Left lobe of liver (tissue), 2 donors: ENCODE measurements around the gene HEATR3. TPM values are rescaled to one million over a fixed set of nuclear protein-coding genes. Genes with fewer than 3 reads are reported as not detected.
A peak's percentile ranks its signal among the peaks of the same experiment; 100 is the strongest.

Experiments used
- ATAC-seq: fragments of 200-7000 bp; cut with Tn5 transposase; one replicate; pipeline ENCODE4 v1.9.1; 2020; ENCODE audit warnings: mild to moderate bottlenecking, moderate library complexity
- DNase-seq: peaks from one replicate; pipeline ENCODE4 v3.0.0-alpha.2; 2020; ENCODE audit warnings: low spot score
- total RNA-seq: library from RNA; stranded (reverse); gene quantifications from one replicate; pipeline ENCODE4 v1.2.1, GENCODE V29; 2021
- donor health status: DM: no; HTN: no; CAD: no; lungs with moderate emphysema.
- donor health status: DM: no; HTN: yes; CAD: no.

The HEATR3 gene
- total RNA-seq, 1 donor from 2014 or later = 11.9 TPM

DNA sequence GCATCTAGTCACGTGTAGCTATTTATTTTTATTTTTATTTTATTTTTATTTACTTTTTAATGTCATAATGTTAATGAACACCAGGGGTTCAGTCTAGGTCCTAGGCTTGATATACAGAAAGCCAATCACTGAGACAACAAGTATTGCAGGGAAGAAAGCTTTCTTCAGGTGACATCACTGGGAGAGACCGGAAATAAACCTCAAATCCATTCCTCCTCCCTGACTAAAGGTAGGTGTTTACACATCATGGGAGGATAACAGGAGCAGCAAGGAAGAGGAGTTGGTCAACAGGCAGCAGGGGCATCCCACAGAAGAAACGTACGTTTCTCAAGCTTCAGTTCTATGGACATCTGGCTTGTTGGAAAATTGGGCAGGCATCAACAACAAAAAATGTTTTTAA is 9.5 kb upstream of the HEATR3 start:
- DNase-seq = no peak
- ATAC-seq = no peak

DNA sequence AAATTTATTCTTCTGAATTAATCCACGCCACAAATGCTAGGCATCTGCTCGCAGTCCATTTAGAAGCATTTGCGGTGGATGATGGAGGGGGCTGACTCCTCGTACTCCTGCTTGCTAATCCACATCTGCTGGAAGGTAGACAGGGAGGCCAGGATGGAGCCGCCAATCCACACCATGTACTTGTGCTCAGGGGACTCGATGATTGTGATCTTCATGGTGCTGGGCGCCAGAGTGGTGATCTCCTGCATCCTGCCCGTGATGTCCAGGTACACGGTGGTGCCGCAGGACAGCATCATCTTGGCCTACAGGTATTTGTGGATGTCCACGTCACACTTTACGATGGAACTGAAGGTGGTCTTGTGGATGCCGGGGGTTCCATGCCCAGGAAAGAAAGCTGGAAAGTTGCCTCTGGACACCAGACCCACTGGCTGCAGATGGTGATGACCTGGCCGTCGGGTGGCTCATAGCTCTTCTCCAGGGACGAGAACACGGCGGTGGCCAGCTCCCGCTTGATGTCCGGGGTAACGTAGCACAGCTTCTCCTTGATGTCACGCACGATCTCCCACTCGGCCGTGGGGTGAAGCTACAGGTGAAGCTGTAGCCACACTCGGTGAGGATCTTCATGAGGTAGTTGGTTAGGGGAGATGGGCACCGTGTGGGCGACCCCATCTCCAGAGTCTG is 7.5 kb upstream of the HEATR3 start:
- no peak for DNase-seq
- ATAC-seq = no peak

DNA sequence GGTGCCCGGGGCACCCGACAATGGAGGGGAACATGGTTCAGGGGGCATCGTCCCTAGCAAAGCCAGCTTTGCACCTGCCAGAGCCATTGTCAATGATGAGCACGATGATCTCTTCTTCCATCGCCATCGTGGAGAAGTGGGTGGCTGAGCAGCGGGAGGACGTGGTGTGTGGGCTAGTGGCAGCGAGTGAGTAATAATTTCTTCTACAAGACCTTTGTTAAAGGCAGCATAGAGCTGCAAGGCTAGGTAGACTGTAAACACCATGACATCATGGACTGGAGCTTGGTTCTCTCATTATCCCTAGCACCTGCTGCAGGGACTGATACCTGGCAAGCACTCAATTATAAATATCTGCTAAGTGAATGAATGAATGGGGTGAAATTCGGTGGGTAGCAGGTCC is 6.7 kb upstream of the HEATR3 start:
- DNase-seq (no peak), ATAC-seq (no peak)

DNA sequence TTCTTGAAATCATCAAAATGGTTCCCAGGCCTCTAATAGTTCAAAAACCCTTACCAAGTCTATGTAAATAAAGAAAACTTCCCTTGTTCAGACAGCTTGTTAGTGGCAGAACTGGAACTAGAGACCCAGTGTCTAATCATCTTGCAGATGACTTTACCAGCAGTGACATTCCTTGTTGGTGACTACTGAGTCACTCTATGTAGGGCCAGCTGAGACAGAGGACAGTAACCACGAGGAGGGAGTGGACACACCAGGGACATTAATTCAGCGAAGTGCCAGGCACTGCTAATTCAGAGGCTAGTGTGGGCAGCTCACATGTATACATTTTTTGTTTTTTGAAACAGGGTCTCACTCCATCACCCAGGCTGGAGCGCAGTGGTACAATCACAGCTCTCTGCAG is 6.1 kb upstream of the HEATR3 start:
- DNase-seq (no peak), ATAC-seq (no peak)

DNA sequence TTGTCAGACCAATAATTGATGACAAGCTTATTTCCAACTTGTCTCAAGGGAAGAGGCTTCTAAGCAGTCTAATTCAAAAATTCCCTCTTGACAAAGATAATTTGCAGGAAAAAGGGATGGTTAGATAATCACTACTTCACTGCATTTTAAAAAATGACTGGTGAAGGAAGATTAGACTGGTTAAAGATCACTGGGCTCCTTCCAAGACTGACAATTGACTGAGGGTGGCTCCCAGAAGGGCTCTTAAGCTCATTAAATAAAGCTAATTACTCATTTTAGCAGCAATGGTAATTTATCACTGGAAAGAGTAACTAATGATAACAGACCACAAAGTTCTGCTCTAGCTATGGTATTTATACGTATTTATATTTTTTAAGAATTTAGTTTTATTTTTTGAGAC is 4.4 kb upstream of the HEATR3 start:
- DNase-seq (no peak), ATAC-seq (no peak)

DNA sequence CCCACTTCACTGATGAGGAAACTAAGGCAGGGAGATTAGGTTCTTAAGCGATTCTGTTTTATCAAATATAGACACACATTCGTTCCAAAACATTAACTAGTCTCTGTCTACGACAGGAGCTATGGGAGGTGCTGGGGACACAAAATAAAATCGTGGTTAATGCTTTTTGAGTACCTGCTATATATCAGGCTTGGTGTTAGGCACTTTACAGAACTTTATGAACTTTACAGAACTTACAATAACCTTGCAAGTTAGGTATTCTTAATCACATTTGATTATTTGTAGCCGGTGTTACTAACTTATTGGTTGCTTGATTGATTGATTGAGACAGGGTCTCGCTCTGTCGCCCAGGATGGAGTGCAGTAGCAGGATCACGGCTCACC is 538 bp upstream of the HEATR3 start:
- no peak for ATAC-seq

DNA sequence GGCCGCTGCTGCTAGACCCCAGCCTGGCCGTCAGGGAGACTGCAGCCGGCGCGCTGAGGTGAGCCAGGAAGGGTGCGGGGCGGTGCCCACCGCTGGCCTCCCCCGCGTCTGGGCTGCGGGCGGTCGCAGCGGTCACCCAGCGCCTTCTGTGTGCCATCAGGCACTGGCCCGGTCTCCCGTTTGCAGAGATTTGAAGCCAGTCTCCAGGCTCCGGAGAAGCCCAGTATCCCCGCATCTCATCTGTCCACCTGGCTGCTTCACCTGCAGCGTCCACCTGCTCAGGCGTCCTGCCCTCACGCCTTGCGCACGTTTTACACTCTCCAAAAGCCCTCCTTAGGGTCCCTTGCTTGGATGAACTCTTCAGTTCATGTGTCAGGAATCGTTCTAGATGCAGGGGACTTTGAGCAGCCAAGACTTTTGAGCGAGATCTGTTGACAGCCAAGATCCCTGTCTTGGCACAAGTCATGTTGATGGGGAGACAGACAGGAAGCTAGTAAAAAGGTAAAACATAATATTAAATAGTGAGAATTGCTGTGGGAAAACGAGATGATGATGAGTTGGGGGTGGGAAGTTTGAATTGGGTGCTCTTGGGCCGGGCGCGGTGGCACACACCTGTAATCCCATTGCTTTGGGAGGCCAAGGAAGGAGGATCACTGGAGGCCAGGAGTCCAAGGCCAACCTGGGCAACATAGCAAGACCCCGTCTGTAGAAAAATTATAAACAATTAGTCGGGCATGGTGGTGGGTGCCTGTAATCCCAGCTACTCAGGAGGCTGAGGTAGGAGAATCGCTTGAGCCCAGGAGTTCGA is 916 bp downstream of the HEATR3 start:
- ATAC-seq = no peak
- DNase-seq = no peak

More for the DNA sequence above, 538 bp upstream of the HEATR3 start:
- DNase-seq = no peak

DNA sequence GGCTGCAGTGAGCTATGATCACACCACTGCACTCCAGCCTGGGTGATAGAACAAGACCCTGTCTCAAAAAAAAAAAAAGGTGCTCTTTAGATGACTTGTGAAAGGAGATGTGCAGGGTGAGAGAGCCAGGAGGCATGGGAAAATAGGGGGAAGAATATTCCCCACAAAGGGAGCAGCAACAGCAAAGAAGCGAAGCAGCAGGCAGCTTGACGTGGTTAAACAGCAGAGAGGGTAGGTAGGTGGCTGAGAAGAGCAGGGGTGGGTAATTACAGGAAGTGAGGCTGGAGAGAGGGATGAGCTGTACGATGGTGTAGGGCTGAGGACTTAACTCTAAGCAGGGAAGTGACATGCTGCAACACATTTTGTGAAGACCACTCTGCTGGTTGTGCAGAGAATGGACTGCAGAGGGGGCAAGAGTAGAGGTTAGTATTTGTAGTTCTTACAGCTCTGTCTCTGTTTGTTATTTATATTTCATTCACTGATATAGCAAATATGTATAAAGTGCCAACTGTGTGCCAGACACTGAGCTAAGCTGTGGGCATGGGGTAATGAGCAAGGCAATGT is 1.6 kb downstream of the HEATR3 start:
- no peak for DNase-seq
- no peak for ATAC-seq

DNA sequence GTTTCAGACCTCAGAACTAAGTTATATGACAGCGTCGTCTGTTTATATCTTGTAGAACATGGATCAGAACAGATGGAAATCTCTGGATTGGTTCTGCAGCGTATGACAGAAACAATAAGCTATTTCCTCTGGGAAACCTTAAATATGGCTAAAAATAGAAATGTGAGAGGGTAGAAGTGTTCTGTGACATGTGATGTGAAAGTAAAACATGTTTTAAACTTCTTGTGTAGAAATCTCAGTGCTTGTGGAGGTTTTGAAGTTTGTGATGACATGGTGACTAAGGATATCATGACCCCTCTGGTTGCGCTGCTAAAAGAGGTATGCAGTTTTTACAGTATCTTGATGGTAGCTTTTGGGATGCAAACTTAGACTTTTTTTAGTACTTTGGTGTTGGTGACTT is 2.8 kb downstream of the HEATR3 start:
- DNase-seq = no peak
- ATAC-seq = no peak

DNA sequence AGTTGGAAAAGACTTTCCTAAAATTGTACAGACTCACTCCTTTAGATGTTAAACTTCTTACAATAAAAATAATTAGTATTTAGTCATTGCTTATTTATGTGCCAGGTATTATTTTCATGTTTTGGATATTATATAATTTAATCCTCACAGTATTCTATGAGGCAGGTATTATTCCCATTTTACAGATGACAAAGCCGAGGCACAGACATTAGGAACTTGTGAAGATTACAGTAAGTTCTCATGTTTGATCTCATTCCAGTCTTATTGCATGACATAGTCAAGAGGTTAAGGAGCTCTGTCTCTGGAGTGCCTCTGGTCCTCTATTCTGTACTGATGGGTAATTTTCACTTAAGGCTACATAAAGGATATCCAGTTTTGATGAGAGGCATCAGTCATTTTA is 3.3 kb downstream of the HEATR3 start:
- DNase-seq (no peak), ATAC-seq (no peak)

DNA sequence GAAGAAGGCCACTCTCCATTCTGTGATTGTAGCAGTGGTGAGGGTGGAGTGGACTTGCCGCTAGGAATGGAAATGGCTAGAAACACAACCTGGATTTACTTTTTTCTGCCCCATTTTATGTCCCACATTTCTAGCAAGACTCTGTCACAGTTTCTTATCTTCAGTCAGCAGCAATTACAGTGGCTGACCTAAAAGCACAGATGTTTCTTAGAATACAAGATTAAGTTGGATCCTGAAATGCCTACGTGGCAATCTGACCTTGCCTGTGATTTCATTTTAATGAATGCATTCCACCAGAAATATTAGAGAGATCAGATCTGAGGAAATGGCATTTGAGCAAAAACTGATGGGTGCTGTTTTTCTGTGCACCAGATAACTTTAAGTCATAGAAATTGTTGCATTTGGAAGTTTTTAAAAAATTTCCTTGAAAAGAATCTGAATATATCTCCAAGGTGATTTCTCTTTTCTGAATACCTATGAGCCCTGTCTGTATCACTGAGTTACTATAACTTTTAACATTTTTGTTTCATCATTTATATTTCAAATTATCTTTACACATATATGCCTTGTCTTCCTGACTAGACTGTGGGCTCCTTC is 5.4 kb downstream of the HEATR3 start:
- DNase-seq (no peak), ATAC-seq (no peak)

DNA sequence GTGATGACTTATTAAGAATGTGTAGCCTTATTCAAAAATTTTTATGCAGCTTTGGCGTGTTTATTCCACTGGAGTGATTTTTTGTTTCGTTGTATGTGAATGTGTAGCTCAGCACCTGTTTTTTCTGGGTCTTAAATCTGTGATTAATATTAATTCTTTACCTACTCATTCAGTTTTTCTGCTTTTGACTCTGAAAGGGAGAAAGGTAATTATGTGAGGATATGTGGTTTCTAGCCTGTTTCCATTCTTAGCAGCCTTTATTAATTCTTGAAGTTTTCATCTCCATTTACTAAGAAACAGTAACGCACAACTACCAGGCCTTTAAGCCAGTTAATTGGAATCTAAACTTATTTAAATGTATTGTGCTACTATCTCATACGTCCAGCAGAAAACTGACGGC is 7.0 kb downstream of the HEATR3 start:
- ATAC-seq = no peak
- DNase-seq = no peak

DNA sequence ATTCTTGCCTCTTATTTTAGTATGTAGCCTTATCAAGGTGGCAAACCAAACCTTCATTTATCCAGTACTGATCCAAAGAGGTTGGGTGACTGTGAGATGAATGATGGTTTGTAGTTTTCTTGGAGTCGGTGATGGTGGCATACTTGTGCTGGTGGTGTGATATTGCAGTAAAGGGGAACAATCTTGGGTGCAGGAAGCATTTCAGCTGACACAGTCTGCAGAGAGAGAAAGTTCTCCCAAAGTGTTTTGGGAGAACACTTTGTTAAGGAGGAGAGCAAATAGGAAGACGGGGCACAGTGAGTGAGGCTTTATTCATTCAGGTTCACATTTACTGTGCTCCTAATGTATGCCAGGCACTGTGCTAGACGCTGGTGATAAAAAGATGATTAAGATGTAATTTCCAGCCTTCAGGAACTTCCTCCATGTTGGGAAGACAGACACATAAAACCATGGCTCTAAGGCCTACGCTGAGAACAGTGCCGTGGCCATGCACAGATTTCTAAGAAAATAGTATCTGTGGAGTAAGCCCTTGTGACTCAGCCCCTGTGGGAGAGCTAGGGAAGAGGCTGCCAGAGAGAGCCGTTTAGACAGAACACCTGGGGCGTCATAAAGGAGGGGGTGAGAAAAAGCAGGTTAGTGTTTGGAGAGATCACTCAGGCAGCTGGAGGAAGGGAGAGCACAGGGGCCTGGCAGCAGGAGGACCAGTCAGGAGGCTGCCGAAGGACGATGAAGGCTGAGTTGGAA is 13.8 kb downstream of the HEATR3 start:
- no peak for DNase-seq
- ATAC-seq = peak; percentile 19

DNA sequence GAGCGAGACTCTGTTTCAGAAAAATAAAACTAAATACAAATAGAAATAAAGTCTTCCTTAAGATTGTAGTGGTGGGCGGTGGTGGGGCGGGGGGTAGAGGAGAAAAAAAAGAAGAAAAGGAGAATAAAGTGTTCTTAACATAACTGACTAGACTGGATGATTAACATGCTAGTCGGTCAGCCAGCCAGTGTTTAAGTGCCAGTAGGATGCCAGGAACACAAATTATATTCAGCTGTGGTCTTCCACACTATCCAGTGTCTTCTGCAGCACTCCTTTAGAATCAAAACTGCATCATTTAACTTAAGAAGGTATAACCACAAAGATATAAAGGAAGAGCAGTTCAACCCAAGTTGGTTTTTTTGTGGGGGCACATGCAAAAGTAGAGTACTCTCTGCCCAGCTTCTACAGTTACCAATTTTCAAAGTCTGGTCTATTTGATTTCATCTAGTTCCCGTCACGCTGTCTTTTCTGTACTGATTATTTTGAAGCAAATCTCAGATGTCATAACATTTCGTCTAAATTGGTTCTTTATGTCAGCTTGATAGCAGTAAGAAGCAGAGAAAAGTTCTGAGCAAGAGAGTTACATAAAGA is 15.8 kb downstream of the HEATR3 start:
- DNase-seq (no peak), ATAC-seq (no peak)

DNA sequence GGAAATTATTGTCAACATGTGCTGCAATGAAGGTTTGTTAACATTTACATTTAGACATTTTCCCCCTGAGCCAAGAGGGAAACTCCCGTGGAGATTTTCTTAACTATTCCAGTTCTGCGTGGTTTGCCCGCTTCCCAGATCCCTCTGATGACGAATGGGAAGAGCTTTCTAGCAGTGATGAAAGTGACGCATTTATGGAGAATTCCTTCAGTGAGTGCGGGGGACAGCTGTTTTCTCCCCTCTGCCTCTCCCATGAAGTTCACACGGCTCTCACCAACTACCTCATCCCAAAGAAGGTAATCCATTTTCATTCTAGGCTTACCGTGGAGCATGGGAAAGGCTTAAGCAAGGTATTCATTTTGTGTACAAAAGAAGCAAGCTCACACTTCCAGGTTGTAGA is 18.2 kb downstream of the HEATR3 start:
- no peak for DNase-seq
- no peak for ATAC-seq

DNA sequence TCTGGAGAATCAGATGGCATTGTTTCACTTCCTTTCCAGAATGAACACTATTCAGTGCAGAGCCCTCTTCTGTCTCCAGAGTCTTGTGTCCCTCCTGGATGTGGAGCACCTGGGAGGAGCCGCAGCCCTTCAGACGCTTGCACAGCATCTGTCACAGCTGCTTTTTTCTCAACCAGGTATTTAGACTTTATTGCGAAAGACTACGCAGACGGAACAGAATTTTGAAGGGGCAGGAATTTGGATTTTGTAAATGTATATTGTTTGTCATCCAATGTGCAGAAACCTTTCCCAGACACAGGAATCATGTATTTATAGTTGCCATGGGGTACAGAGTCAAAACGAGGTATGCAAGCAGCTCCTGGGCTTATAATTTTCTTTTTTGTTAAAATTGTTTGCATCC is 20.4 kb downstream of the HEATR3 start:
- ATAC-seq = no peak
- no peak for DNase-seq

DNA sequence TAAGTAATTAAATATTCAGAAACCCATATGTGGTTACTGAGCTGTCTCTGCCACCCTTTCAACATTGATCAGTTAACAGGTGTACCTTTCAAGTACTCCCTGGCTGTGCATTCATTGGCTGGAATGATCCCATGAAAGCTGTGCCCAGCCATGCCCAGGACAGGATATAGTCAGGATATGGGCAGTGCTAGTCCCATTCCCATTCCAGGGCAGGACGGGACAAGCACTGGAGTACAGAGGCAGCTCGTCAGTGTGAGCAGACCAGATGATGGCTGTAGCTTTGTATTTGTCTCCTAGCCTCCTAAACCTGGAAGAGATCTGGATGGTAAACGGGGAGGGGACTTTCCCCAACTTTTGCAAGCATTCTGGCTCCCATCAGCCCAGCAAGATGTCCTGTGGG is 22.5 kb downstream of the HEATR3 start:
- no peak for DNase-seq
- no peak for ATAC-seq

DNA sequence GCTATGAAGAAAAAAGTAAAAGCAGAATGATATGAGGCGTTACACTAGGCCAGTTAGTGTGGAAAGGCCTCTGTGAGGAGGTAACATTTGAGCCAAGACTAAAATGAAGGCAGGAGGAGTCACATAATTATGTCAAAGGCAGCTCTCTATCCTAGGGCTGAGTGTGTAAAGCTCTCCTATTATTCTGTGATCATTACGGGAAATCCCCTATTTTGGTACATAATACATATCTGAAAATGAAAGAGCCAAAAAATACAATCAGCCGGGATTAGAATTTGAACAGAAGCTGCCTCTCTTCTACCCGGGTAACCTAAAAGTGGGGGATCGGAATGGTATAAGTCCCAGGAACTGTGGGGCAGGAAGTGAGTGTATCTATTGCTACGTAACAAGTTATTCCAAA is 27.1 kb downstream of the HEATR3 start:
- ATAC-seq (no peak), DNase-seq (no peak)

DNA sequence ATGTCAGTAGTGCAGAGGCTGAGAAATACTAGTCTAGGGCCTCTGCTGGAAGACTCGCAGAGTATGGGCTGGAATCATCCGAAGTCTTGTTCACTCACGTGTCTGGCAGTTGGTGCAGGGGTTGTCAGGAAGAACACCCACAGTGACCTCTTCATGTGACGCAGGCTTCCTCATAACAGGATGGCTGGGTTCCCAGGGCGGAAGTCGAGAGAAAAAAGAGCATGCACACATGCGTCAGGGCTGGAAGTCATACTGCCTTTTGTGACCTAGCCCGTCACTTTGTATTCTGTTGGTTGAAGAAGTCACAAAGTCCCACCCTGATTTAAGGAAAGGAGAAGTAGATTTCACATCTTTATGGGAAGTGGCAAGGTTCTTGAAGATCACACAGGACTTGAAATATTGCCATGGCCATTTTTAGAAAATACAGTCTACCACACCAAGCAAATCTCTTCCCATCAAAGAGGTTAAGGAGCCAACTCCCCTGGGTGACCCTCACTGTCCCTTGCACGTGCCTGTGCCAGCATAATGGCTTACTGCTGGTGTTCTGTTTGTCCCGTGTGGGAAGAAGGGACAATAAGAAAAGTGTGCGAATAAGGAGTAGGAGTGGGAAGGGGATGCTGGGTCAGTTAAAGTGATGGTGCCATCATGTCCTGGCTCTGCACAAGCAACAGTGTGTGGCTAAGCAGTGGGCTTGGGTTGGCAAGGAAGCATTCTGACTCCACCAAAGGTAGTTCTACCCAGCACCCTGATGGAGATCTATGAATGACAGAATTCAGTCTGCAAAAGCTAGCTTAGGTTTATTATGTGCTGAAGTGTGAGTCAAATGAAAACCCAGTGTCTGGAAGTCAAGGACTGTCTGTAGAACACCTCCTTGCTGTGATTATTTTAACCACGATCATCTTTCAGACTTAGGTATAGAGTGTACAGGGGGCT is 28.1 kb downstream of the HEATR3 start:
- DNase-seq = peak; percentile 67
- peak; percentile 72 for ATAC-seq

DNA sequence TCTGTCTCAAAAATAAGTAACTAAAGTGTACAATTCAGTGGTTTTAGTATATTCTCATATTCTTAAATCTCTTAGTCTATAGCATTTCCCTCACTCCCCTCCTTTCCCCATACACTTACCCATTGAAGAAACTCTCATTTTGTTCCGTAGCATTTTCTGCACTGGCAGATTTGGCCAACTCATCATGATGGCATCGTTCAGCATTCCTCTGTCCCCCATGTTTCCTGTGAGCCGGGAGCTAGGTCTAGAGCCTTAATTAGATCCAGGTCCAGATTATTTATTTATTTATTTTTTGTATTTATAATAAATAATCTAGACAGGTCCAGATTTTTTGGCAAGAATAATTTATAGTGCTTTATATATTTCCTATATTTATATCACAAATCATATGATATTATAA is 31.0 kb downstream of the HEATR3 start:
- no peak for ATAC-seq
- no peak for DNase-seq
